ENCODE data around the gene MPRIP.

DNA sequence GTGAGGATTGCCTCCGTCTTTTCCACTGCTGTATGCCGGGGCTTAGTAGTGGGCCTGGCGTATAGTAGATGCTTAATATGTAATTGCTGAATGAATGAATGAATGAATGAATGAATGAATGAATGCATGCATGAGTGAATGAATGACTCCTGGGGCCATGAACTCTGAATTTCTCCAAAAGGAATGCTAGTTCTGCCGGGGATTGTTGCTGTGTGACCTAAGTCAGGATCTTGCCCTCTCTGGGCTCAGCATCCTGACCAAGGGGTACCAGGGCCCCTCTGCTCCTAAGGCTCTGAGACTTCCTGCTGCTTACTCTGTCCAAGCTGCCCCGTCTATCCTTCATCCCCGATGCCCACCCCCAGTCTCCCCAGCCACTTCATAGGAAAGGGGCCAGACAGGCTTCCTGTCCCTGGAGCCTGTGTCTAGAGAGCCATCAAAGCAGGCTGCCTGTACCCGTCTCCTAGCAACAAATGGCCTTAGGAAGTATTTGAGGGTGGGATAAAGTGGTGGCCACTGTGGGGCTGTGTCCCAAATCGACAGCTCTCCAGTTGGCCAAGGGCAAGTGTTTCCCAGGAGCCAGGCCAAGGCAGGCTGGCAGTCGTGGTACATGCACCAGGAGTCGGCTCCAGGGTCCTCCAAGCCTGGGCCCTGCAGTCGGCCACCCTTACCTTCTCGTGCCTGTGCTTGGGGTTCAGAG is 11.6 kb upstream of the MPRIP start:
- TF ChIP-seq, protein P1, sequence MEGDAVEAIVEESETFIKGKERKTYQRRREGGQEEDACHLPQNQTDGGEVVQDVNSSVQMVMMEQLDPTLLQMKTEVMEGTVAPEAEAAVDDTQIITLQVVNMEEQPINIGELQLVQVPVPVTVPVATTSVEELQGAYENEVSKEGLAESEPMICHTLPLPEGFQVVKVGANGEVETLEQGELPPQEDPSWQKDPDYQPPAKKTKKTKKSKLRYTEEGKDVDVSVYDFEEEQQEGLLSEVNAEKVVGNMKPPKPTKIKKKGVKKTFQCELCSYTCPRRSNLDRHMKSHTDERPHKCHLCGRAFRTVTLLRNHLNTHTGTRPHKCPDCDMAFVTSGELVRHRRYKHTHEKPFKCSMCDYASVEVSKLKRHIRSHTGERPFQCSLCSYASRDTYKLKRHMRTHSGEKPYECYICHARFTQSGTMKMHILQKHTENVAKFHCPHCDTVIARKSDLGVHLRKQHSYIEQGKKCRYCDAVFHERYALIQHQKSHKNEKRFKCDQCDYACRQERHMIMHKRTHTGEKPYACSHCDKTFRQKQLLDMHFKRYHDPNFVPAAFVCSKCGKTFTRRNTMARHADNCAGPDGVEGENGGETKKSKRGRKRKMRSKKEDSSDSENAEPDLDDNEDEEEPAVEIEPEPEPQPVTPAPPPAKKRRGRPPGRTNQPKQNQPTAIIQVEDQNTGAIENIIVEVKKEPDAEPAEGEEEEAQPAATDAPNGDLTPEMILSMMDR (IDR thresholded peaks at IDR 0.05), result no peak
- TF ChIP-seq POLR2A (IDR thresholded peaks at IDR 0.05), result no peak
